ENCODE measurements around the gene CD86. TPM values are rescaled to one million over a fixed set of nuclear protein-coding genes. Genes with fewer than 3 reads are reported as not detected.

Gene CD86
- total RNA-seq, 1 experiment from 2014 or later: not detected

DNA sequence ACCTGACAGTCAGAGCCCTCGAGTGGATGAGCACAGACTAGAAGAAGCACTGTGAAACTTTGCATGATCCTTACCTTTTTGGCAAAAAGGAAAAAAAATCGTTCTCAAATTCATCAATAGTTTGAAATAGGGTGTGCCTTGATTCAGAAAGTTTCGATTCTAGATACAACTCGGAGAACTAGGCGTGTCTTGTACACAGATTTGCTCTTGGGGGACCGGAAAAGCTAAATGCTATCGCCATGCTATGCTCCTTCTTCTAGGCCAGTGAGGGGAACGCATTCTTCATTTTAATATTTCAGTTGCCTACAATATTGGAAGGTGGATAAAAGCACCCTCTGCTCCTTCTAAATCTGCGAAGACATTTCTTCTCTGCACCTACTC lies 25.0 kb downstream of the CD86 start:
- no peak for DNase-seq (ENCODE audit: low read depth, low spot score)
- in situ Hi-C loops (cut with HindIII; ENCODE audit: low pct_unique_long_range_greater_than_20kb, low sequenced_read_pairs): no loop called here

DNA sequence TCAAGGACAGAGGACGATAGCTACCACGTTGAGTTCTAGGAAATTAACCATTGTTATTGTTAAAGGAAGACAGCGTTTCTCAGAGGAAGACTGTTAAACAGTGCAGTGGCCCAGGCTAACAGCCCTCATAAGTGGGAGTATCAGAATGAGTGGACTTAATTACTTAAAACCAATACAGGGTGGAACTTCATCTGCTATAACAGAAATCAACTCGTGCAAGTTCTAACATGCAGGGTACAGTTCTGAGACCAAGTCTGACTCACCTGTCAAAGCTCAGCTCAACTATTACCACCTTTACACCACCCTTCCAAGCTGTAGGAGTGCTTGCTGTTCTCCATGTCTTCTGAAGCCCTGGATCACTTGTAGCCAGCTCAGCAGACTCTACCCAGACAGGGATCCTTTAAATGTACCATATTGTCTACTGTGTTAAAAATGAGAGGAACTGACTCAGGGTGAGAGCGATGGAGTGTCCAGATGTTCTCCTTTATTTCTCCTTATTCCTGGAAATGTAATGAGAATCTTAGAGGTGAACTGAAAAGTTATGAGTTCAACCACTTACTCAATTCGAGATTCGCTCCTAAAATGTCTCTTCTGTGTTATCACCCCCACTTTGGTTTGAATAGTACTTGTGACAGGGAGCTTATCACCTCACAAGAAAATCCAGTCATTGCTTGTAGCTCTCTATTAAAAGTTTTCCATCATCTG lies 26.5 kb downstream of the CD86 start:
- in situ Hi-C loops (cut with HindIII; ENCODE audit: low pct_unique_long_range_greater_than_20kb, low sequenced_read_pairs): no loop called here

GRCh38 chr3:122082357-122082756 lies 27.2 kb downstream of the CD86 start:
- in situ Hi-C loops (cut with HindIII; ENCODE audit: low pct_unique_long_range_greater_than_20kb, low sequenced_read_pairs): no loop called here
- no peak for DNase-seq (ENCODE audit: low read depth, low spot score)

More for the DNA sequence above, 26.5 kb downstream of the CD86 start:
- DNase-seq (ENCODE audit: low read depth, low spot score): no peak

DNA sequence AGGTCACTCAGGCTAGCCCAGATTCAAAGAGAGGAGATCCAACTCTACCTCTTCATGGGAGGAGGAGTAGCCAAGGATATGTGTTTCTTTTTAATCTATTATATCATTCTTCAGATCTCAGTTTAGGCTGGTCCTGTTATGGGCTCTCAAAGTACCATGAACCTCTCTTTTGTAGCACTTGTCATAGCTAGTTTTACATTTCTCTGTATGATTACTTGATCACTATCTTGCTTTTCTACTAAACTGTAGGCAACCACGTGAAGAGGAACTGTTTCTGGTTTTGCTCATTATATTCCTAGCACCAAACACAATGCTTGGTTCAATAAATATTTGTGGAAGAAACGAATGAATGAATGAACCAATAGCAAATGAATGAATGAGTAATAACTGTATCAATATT lies 29.6 kb downstream of the CD86 start:
- in situ Hi-C loops (cut with HindIII; ENCODE audit: low pct_unique_long_range_greater_than_20kb, low sequenced_read_pairs): no loop called here
- DNase-seq (ENCODE audit: low read depth, low spot score): no peak

DNA sequence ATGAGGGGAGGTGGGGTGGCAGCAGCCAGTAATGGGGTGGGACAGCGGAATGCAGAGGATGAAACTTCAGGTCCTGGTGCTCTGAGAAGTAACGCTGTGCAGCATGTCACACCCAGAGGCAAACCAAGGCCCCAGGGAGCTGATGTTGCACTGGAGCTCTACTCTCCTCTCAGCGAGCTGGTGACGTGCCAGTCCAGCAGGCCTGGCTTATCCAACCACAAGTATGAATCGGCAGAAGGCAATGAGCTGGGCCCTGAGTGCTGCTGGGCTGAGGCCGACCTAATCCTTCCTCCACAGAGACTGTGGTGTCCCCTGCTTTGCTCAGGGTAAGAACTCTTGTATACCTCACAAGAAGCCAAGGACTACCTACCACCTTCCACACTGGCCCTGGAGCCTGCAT lies 30.5 kb downstream of the CD86 start:
- no peak for DNase-seq (ENCODE audit: low read depth, low spot score)
- in situ Hi-C loops (cut with HindIII; ENCODE audit: low pct_unique_long_range_greater_than_20kb, low sequenced_read_pairs): no loop called here

GRCh38 chr3:122088531-122088930 lies 33.4 kb downstream of the CD86 start:
- no peak for DNase-seq (ENCODE audit: low read depth, low spot score)
- in situ Hi-C loops (cut with HindIII; ENCODE audit: low pct_unique_long_range_greater_than_20kb, low sequenced_read_pairs): no loop called here

GRCh38 chr3:122091602-122092295 lies 36.6 kb downstream of the CD86 start:
- no peak for DNase-seq (ENCODE audit: low read depth, low spot score)
- in situ Hi-C loops (cut with HindIII; ENCODE audit: low pct_unique_long_range_greater_than_20kb, low sequenced_read_pairs): no loop called here

GRCh38 chr3:122092460-122093165 lies 37.5 kb downstream of the CD86 start:
- in situ Hi-C loops (cut with HindIII; ENCODE audit: low pct_unique_long_range_greater_than_20kb, low sequenced_read_pairs): no loop called here
- DNase-seq (ENCODE audit: low read depth, low spot score): peak; percentile 52

- in situ Hi-C loops (cut with HindIII; ENCODE audit: low pct_unique_long_range_greater_than_20kb, low sequenced_read_pairs): no loop called here
- DNase-seq (ENCODE audit: low read depth, low spot score): no peak
Observed at GRCh38 chr3:122094125-122094524, 39.0 kb downstream of the CD86 start.

GRCh38 chr3:122094693-122095092 lies 39.5 kb downstream of the CD86 start:
- in situ Hi-C loops (cut with HindIII; ENCODE audit: low pct_unique_long_range_greater_than_20kb, low sequenced_read_pairs): no loop called here
- no peak for DNase-seq (ENCODE audit: low read depth, low spot score)

DNA sequence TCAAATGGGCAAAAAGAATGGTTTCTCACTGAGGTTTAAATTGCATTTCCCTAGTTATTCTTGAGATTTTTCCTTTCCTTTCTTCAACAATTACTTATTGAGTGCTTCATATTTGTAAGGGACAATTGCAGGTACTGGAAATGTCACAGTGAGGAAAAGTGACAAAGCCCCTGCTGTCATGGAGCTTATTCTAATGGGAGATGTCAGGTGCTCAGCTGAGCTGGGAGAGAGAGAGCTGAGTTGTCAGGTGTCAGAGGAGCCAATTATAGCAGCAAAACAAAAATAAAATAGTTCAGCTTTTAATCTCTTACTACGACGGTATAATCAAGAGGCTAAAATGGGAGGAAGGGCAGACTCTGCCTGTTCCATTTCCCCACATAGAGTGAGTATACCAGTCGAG lies 42.0 kb downstream of the CD86 start:
- in situ Hi-C loops (cut with HindIII; ENCODE audit: low pct_unique_long_range_greater_than_20kb, low sequenced_read_pairs): no loop called here
- DNase-seq (ENCODE audit: low read depth, low spot score): no peak

GRCh38 chr3:122098611-122099010 lies 43.4 kb downstream of the CD86 start:
- in situ Hi-C loops (cut with HindIII; ENCODE audit: low pct_unique_long_range_greater_than_20kb, low sequenced_read_pairs): no loop called here
- no peak for DNase-seq (ENCODE audit: low read depth, low spot score)

DNA sequence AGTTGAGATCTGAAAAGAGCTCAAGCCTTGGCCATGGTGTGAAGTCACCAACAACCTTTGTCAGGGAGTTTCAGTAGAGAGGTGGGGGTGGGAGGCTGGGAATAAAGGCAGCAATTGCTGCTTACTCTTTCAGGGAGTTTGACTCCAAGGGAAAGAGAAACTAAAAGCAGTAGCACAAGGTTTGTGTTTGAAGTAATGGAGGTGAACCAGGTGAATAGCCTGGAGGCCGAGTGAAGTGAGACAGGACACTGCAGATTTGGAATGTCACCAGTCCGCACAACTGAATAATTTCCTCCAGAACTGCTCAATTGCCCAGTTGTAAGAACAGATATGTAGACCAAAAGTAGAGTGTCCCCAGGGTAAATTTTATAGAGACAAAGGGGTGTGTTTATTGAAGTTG lies 44.1 kb downstream of the CD86 start:
- in situ Hi-C loops (cut with HindIII; ENCODE audit: low pct_unique_long_range_greater_than_20kb, low sequenced_read_pairs): no loop called here
- no peak for DNase-seq (ENCODE audit: low read depth, low spot score)

GRCh38 chr3:122100083-122100482 lies 44.9 kb downstream of the CD86 start:
- no peak for DNase-seq (ENCODE audit: low read depth, low spot score)
- in situ Hi-C loops (cut with HindIII; ENCODE audit: low pct_unique_long_range_greater_than_20kb, low sequenced_read_pairs): no loop called here

DNA sequence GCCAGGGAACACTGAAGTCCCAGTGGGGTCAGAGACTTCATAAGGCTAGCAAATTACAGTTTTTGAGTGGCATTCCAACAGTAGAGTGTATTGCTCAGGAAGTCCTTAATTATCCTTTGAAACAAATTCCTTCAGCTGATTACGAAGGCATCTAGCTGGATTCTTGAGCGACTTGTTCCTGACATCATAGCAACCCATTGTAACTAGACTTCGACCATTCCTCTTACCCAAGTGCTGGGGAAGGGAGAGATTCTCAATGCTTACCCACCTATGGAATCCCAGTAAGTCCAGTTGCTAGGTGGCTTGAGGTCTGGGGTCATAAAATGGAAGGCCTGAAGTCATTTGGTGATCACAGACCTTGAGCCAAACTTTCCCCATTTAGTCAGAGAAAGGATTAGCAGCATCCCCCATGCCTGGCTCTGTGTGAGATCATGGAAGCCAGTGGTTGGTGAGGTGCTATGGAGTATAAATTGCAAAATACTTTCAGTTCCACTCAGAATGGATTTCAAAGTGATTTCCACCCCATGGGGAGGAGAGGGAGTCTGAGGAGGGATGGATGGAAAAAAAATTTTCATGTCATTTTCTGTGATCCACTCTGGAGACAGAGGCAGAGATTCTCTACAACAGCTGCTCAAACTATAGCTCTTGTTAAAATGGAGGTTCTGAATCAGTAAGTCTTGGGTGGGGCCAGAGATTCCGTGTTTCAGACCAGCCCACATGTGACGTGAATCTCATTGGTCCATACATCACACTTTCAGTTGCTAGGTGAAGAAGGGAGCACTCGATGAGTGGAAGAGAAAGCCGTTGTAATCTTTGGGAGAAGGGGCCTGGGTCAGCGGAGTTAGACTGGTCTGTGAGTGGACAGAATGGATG lies 45.7 kb downstream of the CD86 start:
- in situ Hi-C loops (cut with HindIII; ENCODE audit: low pct_unique_long_range_greater_than_20kb, low sequenced_read_pairs): no loop called here
- DNase-seq (ENCODE audit: low read depth, low spot score): peak; percentile 78

- in situ Hi-C loops (cut with HindIII; ENCODE audit: low pct_unique_long_range_greater_than_20kb, low sequenced_read_pairs): no loop called here
- peak; percentile 81 for DNase-seq (ENCODE audit: low read depth, low spot score)
Observed at GRCh38 chr3:122101646-122102045, 46.5 kb downstream of the CD86 start.

DNA sequence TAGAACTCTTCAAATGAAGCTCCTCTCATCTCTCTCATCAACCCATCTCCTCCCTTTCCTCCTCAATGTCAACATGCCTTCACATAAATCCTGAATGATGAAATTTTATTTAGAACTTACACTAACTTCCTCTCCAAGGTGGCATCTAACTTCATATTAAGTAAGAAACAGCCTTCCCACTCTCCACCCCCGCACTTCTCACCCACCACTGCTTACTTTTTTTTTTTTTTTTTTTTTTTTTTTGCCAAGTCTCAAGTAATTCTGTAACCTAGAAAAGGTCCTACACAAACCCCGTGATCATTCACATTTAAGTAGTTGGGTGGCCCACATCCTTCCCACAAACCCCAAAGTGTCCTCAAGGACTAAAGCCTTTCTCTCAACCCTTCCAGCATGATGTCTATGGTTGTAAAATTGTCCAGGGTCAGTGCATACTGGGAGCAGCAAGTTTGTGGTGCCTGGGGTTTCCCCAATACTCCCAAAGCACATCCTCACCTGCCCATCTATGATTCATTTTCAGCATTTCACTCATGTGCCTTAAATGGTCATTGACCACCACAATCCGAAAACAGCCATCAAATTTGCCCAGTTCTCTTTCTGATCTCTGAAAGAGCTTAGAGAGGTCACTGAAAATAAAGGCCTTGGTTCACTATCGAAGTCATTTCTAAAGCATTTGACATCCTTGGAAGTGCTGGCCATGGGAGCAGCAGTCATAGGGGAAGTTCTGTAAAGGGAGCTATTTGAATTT lies 47.2 kb downstream of the CD86 start:
- DNase-seq (ENCODE audit: low read depth, low spot score): no peak
- in situ Hi-C loops (cut with HindIII; ENCODE audit: low pct_unique_long_range_greater_than_20kb, low sequenced_read_pairs): no loop called here
